Activated CD8-positive, alpha-beta memory T cell treated with anti-CD3 and anti-CD28 coated beads, Interleukin-2, amount 50 U/mL, for 1 hour (primary cell): ENCODE results near the gene CNOT3.

Source experiments
- DNase-seq: peaks from one replicate; pipeline ENCODE4 v3.0.0-alpha.2; 2020; ENCODE audit errors: extremely low read depth

CNOT3 gene

DNA sequence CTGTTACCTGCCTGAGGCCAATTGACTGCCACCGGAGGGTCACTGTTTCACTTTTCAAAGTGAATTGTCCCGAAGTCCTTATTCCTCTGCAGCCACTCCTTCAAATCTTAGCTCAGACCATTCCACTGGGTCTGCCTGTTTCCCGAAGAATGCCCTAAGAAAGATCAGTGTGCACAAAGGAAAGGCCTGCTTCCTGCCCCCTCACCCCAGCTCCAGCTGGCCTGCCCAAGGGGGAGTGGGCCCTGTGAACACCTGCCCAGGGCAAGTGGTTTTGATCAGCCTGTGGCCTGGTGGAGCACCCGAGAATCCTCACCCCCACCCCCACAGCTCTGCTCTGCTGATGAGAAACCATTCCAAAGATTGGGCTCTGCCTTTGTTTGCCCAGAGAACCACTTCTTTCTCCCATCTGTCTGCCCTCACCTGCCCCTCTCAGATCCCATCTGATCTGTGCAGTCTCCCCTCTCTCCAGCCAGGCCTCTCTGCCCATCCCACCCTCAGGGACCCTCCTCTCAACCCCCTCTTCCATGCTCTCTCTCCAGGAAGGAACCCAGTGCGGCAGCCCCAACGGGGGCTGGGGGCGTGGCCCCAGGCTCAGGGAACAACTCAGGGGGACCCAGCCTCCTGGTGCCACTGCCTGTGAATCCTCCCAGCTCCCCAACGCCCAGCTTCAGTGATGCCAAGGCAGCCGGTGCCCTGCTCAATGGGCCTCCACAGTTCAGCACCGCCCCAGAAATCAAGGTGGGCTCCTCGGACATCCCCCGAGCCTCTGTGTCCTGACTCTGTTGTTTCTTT is 11.7 kb downstream of the CNOT3 start:
- DNase-seq = no peak

DNA sequence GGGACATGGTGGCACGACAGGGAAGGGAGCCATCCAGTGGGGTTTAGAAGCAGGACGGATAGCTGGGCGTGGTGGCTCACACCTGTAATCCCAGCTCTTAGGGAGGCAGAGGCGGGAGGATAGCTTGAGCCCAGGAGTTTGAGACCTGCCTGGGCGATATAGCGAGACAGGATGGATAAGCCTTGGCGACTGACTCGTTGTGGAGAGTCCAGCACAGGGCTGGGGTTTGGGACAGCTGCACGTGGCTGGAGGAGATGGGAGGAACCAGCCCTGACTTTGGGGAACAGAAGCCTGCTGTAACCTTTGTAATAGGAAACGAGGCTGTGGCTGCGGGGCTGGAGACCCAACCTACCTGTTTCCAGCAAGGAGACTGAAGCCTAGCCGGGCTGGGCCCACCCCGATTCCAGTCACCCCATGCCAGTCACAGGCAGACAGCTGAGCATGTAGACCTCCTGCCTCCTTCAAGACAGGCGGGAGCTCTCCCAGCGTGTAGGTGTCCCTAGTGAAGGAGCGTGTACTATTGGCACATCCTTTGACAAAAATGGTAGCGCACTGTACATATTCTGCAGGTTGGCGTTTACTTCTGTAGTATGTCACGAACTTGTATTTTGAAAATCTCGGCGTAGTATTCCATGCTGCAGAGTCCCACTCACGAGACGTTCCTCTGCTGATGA is 13.9 kb downstream of the CNOT3 start:
- no peak for DNase-seq

DNA sequence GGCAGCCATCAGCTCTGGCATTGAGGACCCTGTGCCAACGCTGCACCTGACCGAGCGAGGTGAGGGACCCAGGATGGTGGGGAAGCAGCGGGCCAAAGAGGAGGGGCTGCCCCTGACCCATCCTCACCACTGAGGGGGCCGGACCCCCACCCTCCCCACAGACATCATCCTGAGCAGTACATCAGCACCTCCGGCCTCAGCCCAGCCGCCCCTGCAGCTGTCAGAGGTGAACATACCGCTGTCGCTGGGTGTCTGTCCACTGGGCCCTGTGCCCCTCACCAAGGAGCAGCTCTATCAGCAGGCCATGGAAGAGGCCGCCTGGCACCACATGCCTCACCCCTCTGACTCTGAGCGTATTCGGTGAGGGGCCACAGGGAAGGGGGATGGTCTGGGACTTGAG is 14.7 kb downstream of the CNOT3 start:
- DNase-seq = no peak

DNA sequence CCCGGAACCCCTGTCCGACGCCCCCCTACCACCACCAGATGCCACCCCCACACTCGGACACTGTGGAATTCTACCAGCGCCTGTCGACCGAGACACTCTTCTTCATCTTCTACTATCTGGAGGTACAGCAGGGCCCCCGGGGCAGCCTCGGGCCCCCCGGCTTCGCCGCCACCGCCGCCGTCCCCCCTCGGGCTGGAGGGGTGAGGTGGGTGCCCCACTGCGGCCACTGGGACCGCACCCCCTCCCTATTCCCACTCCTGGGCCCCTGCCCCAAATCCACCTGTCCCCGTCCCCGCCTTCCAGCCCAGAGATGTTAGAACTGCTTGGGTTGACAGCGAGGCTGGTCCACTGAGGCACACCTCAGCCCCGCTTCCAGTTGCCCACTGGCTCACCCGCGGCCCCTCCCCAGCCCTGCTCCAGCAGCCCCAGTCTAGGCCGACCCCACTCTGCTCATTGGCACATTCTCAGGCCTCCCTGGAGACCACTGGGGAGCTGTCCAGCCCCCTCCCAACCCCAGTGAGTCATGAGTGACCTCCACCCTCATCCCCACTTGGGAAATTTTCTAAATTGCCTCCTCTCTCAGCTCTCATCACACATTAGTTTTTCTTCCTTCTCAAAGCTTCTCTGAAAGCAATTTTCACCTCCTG is 15.4 kb downstream of the CNOT3 start:
- DNase-seq = no peak

DNA sequence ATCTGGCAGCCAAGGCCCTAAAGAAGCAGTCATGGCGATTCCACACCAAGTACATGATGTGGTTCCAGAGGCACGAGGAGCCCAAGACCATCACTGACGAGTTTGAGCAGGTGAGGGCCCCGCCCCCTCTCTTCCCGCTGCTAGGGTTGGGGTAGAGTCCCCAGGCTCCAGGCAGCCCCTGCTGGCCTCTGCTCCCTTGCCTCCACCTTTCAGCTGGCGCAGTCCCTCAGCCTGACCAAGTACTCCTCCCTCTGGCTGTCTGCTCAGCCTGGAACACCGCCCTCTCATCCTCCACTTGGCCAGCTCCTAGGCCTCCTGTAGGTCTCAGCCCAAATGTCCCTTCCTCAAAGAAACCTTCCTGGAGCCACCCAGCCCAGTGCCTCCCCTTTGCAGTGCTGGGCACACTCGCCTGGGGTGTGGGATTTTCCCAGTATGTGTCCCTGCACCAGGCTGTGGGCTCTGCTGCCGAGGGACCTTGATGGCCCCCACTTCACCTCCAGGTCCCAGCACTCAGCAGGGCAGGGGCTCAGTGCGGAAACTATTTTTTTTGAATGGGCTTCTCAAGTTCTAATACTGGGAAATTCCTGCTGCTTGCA is 16.3 kb downstream of the CNOT3 start:
- no peak for DNase-seq

DNA sequence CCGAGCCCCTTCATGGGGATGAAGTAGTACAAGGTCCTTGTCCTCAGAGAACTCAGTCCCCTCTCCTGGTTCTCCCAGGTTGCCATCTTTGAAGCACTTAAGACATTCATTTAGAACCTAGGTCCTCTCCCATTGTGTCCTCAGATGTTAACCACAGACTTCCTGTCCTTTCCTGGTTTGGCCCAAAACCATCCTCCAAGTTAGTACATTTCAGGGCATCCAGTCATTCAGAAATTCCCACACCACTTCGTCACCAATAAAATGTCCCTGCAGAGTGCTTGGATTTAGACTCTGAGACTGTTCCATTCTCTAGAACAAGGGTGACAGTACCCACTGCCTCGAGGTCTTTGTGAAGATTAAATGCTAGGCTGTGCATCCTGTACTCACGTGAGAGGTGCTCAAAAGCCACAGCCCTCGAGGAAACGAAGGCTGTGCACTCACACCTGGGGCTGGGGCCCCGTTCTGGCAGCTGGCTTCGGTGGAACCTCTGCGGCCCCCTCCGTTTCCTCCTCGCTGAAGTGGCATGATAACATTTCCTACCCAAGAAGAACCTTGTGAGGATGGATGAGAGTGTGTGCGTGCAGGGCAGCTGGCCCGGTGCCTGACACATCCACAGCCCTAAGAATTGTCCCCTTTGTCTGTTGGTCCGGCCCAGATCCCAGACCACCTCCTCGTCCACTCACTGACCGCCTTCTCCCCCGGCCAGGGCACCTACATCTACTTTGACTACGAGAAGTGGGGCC is 17.2 kb downstream of the CNOT3 start:
- no peak for DNase-seq

DNA sequence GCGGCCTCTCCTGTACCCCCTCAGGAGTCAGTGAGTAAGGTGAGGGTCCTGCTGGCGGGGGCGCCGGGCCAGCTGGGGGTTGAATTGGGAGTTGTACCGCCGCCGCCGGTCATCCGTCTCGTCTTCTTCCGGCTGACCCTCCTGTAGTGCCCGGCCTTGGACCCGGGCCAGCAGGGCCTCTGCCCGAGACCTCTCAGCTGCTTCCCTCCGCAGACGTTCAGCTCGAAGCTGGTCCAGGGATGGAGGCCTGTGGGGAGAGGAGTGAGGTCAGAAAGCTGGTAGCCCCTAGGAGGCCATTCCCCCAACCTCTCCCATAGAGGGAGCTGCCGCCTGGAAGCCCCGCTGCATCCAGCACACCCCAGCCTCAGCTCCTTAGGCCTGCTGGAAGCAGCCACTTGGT is 18.1 kb downstream of the CNOT3 start:
- DNase-seq = no peak

DNA sequence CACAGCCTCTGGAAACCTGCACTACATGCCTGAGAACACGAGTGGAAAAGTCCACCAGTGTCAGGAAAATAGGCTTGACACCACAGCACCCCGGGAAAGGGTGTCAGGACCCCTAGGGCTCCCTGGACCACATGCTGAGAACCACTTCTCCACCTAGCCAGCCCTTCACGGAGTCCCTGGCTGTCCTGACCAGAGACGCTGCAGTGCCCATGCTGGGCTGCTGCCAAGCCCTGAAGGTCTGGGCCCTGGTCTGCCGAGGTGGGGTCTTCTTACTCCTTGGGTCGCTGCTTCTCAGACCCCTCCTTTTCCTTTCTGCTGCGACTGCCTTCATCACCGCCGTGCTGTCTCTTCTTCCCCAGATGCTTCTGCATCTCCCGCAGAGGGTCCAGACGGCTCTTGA is 18.9 kb downstream of the CNOT3 start:
- no peak for DNase-seq

DNA sequence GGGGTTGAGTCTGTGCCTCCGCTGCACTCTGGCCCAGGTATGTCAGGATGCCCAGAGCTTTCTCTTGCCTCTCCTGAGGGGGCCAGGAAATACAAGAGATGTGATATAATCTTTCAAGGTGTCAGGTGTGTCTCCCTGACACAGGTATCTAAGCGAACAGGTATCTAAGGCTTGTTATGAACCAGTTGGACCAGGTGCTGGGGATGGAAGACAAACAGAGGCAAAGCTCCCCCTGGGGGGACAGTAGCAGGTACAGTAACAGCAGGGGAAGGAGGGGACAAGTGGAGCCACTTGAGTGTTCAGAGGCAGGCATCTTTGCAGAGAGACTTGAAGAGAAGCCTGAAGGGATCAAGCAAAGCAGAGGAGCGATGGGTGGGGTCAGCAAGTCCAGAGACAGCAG is 19.4 kb downstream of the CNOT3 start:
- no peak for DNase-seq

DNA sequence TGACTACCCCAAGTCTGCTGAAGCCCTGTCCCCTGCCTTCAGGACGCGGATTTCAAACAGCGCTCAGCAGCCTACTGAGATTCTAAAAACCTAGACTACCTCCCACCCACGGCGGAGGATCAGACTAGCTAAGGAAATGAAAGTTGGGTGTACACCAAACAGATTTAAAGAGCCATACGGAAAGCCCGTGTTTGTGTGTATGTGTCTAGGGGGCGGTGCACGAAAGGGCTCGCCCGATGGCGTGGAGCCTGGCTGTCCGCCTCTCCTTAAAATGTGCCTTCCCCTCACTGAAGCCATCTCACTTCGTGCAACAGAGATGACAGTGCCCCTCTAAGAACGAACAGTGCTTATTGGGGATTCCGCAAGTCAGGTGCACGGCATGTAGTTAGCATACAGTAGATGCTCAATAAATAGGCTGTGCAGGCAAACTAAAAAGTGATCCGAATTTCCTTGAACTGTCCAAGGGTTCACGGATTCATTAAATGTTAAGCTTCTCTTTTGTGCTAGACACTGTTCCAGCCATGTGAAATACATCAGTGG is 21.3 kb downstream of the CNOT3 start:
- no peak for DNase-seq

DNA sequence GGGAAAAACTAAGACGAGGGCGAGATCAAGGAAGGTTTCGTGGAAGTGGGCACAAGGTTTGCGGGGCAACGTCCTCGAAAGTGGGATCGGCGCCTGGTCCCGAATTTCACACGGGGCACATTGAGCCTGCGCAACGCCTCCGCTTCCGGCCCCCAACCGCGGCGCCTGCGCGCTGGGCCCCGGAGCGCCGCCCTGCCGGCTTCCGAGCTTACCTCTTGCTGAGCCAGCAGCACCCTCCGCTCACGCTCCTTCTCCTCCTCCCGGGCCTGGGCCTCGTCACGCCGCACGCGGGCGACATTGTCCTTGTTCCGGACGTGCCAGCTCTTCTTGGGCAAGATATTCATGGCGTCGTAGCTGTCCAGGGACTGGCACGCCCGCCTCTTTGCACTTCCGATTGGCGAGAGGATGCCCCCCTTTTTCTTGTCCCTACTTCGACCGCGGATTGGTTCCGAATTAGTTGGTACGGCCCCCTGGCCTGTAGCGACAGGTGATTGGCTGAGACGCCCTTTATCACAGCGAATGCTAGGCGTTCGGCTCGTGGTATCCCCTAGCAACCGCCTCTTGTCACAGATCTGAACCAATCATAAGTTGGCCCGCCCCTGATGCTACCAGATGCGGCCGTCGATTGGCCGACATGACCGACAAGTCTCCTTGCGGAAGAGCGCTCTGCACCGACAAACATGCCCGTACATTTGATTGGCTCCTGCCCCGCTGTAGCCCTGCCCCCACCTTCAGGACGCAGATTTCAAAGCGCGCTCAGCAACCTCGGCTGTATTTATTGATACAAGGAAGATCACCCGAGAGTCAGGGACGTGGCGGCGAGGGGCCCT is 22.0 kb downstream of the CNOT3 start, which contains the start of gene LENG1:
Gene LENG1 (minus strand): TSS at position 370 of the 830 bp plus-strand sequence. CDS start 26 bp downstream, at position 344.
- peak; percentile 100 for DNase-seq

DNA sequence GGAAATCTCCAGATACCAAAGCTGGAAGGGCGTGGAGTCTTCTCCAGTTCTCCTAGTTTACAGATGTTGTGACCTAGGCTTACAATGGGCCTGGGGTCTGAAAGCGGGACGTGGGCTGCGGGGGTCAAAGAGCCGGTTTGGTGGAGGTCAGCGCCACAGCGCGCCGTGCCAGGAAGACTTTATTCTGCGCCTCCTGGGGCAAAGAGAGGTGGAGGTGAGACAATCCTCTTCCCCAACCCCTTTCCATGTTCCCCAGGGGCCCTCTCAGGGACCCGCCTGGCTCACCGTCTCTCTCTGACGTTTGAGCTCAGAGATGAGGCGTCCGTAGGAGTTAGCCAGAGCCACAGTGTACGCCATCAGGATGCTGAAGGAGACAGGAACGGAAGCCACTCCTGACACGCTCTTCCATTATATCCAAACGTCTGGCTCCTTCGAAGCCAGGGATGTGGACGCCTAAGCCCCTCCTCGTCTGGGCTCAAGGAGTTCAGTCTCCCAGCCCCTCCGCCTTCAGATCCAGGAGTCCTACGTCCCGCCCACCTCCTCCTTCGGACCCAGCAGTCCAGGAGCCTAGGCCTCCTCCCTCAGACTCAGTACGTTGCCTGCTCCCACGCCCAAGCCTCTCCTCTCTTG is 22.7 kb downstream of the CNOT3 start:
- no peak for DNase-seq

DNA sequence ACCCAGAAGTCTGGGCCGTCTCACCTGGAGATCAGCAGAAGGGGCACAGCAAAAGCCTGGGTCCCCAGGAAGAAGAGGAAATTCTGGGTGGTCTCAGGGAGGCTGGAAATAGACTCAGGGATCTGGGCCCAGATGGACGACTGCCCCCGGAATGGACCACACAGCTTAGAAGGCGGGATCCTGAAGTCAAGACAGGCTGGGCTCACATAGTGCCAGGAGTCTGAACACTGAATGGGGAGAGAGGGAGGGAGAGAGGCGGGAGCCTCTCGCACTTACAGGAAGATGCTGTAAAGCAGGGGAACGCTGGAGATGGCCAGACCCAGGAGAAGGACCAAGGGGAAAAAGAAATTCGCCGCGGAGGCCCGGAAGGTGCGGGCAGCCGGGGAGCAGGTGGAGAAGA is 23.3 kb downstream of the CNOT3 start:
- DNase-seq = no peak

DNA sequence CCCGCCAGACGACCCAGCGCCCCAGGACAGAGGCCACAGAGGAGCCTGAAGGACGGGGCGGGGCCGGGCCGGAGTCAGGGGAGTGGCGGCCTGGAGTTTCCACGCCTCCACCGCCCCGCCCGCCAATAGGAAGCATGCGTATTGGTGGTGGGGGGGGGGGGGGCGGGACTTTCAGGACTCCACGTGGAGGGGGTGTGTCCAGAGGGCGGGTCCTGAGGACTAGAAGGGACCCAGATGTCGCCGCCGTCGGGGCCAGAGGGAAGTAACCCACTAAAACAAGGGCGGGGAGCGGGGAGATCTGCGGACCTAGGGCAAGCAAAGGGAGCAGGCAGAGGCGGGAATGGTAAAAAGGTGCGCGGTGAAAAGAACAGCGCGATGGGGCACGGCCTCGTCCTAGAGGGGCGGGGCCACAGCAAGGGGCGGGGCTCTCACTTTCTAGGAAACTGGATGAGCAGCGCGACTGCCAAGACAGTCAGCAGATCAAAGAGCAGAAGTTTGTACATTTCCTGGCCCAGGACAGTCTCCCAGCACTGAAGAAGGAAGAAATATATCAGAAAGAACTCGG is 24.8 kb downstream of the CNOT3 start:
- DNase-seq = peak; percentile 59

DNA sequence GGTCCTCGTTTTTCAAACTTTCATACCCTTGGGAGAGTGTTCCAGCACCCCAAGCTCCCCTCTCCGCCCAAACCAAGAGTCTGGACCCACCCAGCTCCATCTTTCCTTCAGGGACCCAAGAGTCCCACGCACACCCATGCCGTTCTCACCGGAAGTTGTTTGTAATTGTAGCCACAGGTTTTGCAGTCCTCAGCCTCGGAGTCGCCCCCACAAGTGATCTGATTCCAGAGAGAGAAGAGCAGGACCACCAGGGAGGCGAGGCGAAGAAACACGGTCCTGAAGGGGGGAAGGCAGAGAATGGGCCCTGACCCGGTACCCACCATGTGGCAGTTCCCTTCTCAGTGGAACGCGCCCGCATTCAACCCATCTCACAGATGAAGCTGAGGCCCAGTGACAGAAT is 25.3 kb downstream of the CNOT3 start:
- DNase-seq = no peak

DNA sequence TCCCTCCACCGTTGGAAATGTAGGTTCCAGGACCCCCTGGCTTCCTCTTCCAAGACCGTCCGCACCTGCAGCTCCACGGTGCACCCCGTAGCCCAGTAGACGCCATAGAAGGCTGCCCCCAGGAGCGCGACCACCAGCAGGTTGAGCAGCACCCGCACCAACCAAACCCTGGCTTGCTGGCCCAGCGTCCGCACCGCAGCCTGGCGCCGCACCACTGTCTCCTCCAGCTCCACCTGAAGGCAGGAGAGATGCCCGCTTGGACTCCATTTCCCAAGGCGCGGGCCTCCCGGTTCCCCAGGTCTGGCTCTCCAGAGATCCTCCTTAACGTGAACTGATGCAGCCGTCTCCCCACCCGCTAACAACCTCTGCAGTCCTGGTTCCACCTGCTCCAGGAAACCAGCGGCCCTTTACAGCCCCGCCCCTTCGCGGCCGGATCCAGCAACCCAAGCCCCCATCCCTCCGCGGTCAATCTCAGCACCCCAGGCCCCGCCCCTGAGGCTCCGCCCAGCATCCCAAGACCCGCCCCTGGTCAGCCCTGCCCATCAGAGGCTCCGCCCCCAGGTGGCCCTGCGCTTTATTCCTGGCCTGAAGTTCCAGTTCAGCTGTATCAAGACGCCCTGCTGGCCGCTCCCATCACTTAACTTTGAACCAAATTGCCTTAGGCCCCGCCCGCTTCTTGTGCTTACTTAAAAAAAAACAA is 27.0 kb downstream of the CNOT3 start:
- no peak for DNase-seq

DNA sequence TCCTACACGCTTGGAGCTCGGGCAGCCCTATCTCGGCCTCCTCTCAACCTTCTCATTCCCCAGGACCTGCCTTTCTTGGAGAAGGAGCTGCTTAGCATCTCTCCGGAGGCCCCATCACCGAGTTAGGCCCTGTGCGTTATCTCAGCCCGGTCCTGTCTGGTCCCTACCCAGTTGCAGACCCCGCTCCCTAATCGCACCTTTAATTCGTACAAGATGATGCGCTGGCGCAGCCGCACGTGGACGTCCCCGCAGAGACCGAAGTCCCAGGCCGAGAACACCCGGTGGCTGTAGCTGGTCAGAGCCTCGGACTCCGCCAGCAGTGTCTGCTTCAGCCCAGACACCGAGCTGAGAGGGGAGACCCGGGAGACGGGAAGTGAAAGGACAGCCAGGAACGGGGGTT is 27.7 kb downstream of the CNOT3 start:
- no peak for DNase-seq

DNA sequence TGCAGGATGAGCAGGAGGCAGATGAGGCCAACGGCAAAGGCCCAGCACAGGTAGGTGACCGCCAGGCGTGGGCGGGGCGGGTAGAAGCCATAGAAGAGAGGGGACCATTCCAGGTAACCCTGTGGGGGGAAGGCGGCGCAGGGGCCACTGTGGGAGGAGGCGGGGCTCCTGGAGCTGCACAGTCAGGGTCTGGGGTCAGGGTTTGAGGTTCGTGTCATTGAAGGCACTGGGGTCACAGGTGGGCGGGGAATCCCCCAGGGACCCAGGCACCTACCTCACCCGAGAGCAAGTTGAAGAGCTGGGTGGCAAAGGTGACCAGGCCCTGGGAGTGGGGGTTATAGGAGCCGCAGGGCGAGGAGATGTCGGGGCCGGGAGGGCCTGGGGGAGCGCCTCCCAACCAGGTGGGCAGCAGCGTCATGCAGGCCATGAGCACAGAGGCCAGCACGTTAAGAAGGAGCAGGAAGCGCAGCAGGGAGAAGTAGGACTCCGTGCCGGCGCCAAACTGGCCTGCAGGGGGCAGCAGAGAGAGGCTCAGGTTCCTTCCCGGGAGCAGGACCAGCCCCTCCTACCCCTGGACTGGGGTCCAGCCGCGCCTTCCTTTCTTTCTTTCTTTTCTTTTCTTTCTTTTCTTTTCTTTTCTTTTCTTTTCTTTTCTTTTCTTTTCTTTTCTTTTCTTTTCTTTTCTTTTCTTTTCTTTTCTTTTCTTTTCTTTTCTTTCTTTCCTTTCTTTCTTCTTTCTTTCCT is 30.8 kb downstream of the CNOT3 start:
- DNase-seq = peak; percentile 66
